ENCODE results near the gene SMIM3. TPM values are rescaled to one million over a fixed set of nuclear protein-coding genes. Genes with fewer than 3 reads are reported as not detected.

SMIM3 gene
- total and polyA plus RNA-seq, 2 of the 13 experiments (the other 11 are each of a cell fraction or from before 2014, with no cell fraction given), result 11.6 to 96.7 TPM

- TF ChIP-seq, protein P1, sequence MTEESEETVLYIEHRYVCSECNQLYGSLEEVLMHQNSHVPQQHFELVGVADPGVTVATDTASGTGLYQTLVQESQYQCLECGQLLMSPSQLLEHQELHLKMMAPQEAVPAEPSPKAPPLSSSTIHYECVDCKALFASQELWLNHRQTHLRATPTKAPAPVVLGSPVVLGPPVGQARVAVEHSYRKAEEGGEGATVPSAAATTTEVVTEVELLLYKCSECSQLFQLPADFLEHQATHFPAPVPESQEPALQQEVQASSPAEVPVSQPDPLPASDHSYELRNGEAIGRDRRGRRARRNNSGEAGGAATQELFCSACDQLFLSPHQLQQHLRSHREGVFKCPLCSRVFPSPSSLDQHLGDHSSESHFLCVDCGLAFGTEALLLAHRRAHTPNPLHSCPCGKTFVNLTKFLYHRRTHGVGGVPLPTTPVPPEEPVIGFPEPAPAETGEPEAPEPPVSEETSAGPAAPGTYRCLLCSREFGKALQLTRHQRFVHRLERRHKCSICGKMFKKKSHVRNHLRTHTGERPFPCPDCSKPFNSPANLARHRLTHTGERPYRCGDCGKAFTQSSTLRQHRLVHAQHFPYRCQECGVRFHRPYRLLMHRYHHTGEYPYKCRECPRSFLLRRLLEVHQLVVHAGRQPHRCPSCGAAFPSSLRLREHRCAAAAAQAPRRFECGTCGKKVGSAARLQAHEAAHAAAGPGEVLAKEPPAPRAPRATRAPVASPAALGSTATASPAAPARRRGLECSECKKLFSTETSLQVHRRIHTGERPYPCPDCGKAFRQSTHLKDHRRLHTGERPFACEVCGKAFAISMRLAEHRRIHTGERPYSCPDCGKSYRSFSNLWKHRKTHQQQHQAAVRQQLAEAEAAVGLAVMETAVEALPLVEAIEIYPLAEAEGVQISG (CRISPR knock-in tag; IDR thresholded peaks at IDR 0.05), result peak; percentile 72
- TF ChIP-seq XRCC5 (optimal IDR thresholded peaks at IDR 0.05; ENCODE audit: low read length) (peak; percentile 54), RCOR2 (CRISPR knock-in tag; IDR thresholded peaks at IDR 0.05) (0 out of 2 replicates have a peak, but pooled peaks have one; percentile 24), ZNF607 (CRISPR knock-in tag; IDR thresholded peaks at IDR 0.05; ENCODE audit: borderline replicate concordance) (no peak), ZNF292 (CRISPR knock-in tag; IDR thresholded peaks at IDR 0.05; ENCODE audit: borderline replicate concordance, low read depth) (0 out of 2 replicates have a peak, but pooled peaks have one; percentile 48), ATF7-NPFF (CRISPR knock-in tag; IDR thresholded peaks at IDR 0.05; ENCODE audit: low read depth) (peak; percentile 41; the same call in 1 of the 2 replicates), ZNF761 (CRISPR knock-in tag; conservative IDR thresholded peaks at IDR 0.05) (0 out of 2 replicates have a peak, but pooled peaks have one; percentile 55), NCOR1 (IDR thresholded peaks at IDR 0.05; ENCODE audit: borderline replicate concordance, low read length) (no peak), RAD21 (CRISPR knock-in tag; IDR thresholded peaks at IDR 0.05) (0 out of 2 replicates have a peak, but pooled peaks have one; percentile 11), ZNF232 (CRISPR knock-in tag; IDR thresholded peaks at IDR 0.05; ENCODE audit: borderline replicate concordance) (0 out of 2 replicates have a peak, but pooled peaks have one; percentile 58), CREM (IDR thresholded peaks at IDR 0.05) (0 out of 2 replicates have a peak, but pooled peaks have one; percentile 30), CREM (CRISPR knock-in tag; IDR thresholded peaks at IDR 0.05) (no peak), YEATS4 (CRISPR knock-in tag; IDR thresholded peaks at IDR 0.05; ENCODE audit: borderline replicate concordance) (no peak), POGK (CRISPR knock-in tag; conservative IDR thresholded peaks at IDR 0.05) (peak; percentile 68; the same call in 1 of the 2 replicates), ZNF816 (CRISPR knock-in tag; IDR thresholded peaks at IDR 0.05; ENCODE audit: borderline replicate concordance) (0 out of 2 replicates have a peak, but pooled peaks have one; percentile 31), SP4 (CRISPR knock-in tag; IDR thresholded peaks at IDR 0.05) (0 out of 2 replicates have a peak, but pooled peaks have one; percentile 44), TEAD3 (CRISPR knock-in tag; optimal IDR thresholded peaks at IDR 0.05; ENCODE audit: borderline replicate concordance) (peak; percentile 50), AKAP8 (CRISPR knock-in tag; IDR thresholded peaks at IDR 0.05) (0 out of 2 replicates have a peak, but pooled peaks have one; percentile 38), HMGXB4 (CRISPR knock-in tag; IDR thresholded peaks at IDR 0.05; ENCODE audit: borderline replicate concordance in 1 of 2, low read depth in 1 of 2) (peak; percentile 50 to 76; a peak in 3 of 4 replicates)
- TF ChIP-seq, protein P2, sequence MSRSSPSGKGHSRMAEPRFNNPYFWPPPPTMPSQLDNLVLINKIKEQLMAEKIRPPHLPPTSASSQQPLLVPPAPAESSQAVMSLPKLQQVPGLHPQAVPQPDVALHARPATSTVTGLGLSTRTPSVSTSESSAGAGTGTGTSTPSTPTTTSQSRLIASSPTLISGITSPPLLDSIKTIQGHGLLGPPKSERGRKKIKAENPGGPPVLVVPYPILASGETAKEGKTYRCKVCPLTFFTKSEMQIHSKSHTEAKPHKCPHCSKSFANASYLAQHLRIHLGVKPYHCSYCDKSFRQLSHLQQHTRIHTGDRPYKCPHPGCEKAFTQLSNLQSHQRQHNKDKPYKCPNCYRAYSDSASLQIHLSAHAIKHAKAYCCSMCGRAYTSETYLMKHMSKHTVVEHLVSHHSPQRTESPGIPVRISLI (CRISPR knock-in tag; IDR thresholded peaks at IDR 0.05; ENCODE audit: borderline replicate concordance), result peak; percentile 31; the same call in 1 of the 2 replicates
Observed at GRCh38 chr5:150801117-150801927, 22.8 kb downstream of the SMIM3 start (continued).

All from HepG2 (cell line).